ENCODE data around the gene WDFY4.

Gene WDFY4

DNA sequence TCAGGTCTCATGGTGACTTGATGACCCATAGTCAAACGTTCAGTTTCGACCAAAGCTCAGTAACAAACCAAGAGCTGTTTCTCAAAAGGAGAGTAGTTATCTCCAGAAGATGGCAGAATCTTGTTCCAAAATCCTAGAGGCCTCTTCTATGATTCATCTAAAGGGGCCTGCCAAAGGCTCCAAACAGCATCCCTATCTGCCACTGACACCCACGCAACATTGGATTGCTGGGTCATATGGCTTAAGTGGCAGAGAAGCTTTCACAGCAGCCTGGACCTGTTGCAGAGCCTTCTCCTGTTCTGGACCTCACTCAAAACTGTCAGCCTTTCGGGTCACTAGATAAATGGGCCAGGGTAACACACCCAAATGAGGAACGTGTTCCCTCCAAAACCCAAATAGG, 309.0 kb downstream of the WDFY4 start:
- Histone ChIP-seq H3K36me3 (ENCODE audit: control insufficient read depth, insufficient read depth, low read length) (no peaks in the 10 kb centered on the region), H3K27me3 (ENCODE audit: control insufficient read depth, insufficient read depth, low read length) (no peaks in the 10 kb centered on the region), H3K4me3 (ENCODE audit: low read depth, low read length) (no peak overlapping the region), H3K4me1 (ENCODE audit: control insufficient read depth, insufficient read depth, low read length) (no peaks in the 10 kb centered on the region), H3K9ac (ENCODE audit: low read depth, low read length) (no peak overlapping the region), H3K9me3 (ENCODE audit: control insufficient read depth, insufficient read depth, low read length) (no peaks in the 10 kb centered on the region)

DNA sequence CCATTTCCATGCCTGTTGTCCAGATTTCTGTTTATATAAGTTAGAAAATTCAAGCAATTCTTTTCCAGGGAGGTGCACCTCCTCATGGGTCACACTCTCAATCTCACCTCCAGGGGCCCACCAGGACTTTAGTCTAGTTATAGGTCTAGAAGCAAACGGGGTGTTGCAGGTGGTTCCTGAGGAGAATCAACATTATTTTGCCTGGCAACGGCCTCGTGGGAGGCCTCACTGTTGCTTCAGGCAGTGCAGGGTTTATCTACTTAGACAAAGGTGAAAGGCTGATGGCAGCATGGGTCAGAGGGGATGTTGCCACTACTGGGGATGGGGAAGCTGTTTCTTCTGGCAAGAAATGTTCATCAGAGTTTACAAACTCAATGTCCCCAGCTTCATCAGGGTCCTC, 311.7 kb downstream of the WDFY4 start:
- Histone ChIP-seq H3K9me3 (ENCODE audit: control insufficient read depth, insufficient read depth, low read length) (no peaks in the 10 kb centered on the region), H3K9ac (ENCODE audit: low read depth, low read length) (no peak overlapping the region), H3K36me3 (ENCODE audit: control insufficient read depth, insufficient read depth, low read length) (no peaks in the 10 kb centered on the region)

DNA sequence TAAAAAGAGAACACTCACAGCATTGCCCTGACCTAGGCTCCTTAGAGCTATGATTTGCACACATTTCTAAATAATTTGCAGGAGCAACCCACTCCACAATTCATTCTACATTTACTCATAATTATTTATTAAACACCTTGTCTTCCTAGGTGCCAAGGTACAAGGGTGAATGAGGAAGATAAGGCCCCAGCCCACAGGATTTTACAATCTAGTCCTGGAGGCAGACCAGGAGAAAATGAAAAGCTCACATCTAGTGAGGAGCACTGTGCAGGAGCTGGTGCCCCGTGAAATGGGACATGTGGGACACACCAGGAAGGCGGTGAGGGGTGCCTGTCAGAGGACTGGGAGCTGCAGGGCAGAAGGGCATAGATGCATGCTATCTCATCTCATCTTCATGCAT, 314.7 kb downstream of the WDFY4 start:
- H3K9me3 ChIP-seq (ENCODE audit: control insufficient read depth, insufficient read depth, low read length): no peaks in the 10 kb centered on the region
- H3K4me3 ChIP-seq (ENCODE audit: low read depth, low read length): no peak overlapping the region
- H3K9ac ChIP-seq (ENCODE audit: low read depth, low read length): no peak overlapping the region
- H3K36me3 ChIP-seq (ENCODE audit: control insufficient read depth, insufficient read depth, low read length): no peaks in the 10 kb centered on the region
- no peaks in the 10 kb centered on the region for H3K4me1 ChIP-seq (ENCODE audit: control insufficient read depth, insufficient read depth, low read length)
- H3K27me3 ChIP-seq (ENCODE audit: control insufficient read depth, insufficient read depth, low read length): no peaks in the 10 kb centered on the region

More for the DNA sequence above, 311.7 kb downstream of the WDFY4 start:
- H3K4me1 ChIP-seq (ENCODE audit: control insufficient read depth, insufficient read depth, low read length): no peaks in the 10 kb centered on the region
- no peak overlapping the region for H3K4me3 ChIP-seq (ENCODE audit: low read depth, low read length)
- no peaks in the 10 kb centered on the region for H3K27me3 ChIP-seq (ENCODE audit: control insufficient read depth, insufficient read depth, low read length)

DNA sequence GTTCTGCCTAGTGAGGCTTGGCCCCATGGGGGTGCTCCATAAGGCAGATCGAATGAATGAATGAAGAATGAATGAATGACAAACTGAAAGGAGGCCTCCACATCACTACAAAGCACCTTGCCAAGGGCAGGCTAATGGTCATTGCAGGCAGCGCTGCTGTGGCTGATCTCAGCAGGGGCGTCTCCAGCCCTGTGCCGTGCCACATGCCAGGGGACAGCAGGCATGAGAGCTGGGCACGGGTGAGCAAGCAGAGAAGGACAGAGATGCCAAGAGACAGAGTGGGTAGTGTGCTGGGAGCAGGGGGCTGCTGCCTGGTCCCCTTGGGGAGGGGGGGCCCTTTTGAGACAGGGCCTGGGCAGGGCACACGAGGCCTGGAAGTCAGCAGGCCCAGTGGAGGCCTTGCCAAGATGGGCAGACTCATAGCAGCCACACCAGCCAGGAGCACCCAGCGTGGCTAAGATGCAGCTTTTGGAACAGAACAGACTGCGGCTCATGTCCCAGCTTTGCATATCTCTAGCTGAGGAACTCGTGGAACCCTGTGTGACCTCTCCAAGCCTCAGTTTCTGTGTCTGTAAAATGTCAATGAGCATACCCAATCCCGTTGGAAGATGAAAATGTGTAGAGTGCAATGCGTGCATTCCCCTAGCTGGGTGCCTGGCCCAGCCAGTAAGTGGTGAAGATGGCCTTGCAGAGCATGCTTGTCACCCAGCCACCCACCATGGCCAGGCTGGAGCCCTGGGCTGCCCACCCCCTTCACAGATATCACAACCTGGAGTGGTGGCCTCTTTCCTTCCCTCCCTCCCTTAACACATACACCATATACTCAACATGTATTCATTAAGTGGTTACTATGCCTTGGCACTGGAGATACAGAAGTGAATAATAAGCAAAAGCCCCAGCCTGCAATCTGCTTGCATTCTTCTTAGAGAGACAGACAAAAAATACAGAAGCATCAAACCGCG, 316.0 kb downstream of the WDFY4 start:
- no peaks in the 10 kb centered on the region for H3K27me3 ChIP-seq (ENCODE audit: control insufficient read depth, insufficient read depth, low read length)
- H3K4me1 ChIP-seq (ENCODE audit: control insufficient read depth, insufficient read depth, low read length): no peaks in the 10 kb centered on the region
- H3K9me3 ChIP-seq (ENCODE audit: control insufficient read depth, insufficient read depth, low read length): no peaks in the 10 kb centered on the region
- H3K36me3 ChIP-seq (ENCODE audit: control insufficient read depth, insufficient read depth, low read length): no peaks in the 10 kb centered on the region
- no peak overlapping the region for H3K4me3 ChIP-seq (ENCODE audit: low read depth, low read length)
- H3K9ac ChIP-seq (ENCODE audit: low read depth, low read length): no peak overlapping the region

DNA sequence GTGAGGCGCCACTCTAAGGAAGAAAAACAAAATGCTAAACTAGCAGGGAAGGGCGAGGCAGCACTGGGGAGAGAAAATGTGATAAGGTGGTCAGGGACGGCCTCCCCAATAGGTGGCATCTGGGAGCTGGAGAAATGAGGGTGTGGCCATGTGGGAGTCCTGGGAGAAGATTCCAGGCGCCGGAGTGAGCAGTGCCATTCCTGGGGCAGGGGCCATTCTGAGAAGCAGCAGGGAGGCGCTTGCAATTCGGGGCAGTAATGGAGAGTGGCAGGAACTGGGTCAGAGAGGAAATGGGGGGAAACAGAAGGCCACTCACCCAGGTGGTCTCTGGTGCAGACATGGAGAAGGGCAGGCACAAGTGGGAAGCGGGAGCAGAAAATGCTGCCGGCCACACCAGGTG, 316.7 kb downstream of the WDFY4 start:
- H3K36me3 ChIP-seq (ENCODE audit: control insufficient read depth, insufficient read depth, low read length): no peaks in the 10 kb centered on the region
- no peak overlapping the region for H3K9ac ChIP-seq (ENCODE audit: low read depth, low read length)
- H3K4me3 ChIP-seq (ENCODE audit: low read depth, low read length): no peak overlapping the region
- no peaks in the 10 kb centered on the region for H3K4me1 ChIP-seq (ENCODE audit: control insufficient read depth, insufficient read depth, low read length)
- no peaks in the 10 kb centered on the region for H3K27me3 ChIP-seq (ENCODE audit: control insufficient read depth, insufficient read depth, low read length)
- H3K9me3 ChIP-seq (ENCODE audit: control insufficient read depth, insufficient read depth, low read length): no peaks in the 10 kb centered on the region

DNA sequence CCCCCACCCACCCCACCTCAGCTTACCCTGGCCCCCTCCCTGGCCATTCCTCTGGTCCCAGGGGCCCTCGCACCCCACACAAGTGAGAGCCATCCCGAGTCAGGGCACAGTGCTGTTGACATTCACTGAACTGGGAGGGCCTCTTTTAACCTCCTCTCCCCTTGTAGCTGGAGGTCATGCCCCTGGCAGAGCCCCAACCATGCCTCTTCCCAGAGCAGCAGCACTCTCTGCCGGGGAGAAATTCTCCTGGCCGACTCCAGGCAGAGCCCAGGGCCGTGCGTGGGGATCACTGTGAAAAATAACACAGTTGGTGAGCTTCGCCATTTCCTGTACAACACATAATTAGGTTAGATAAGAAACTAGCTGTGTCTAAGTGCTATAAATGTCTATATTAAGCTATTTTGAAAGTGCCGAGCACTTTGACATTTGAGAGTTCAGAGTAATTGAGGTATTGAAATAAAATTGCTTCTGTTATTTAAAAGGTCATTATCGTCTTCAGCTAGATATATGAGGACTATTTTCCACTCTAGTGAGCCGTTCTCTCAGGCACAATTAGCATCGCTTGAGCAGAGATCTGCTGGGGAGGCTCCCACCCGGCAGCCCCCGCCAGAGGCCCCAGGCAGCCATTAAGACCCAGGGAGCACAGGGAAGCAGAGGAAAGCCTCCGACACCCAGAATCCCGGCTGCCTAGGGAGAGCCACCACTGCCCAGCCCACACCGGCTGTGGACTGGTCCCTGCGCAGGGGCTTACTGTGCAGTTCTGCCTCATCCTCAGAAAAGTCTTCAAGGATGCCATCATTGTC, 317.4 kb downstream of the WDFY4 start:
- Histone ChIP-seq H3K36me3 (ENCODE audit: control insufficient read depth, insufficient read depth, low read length) (no peaks in the 10 kb centered on the region), H3K4me3 (ENCODE audit: low read depth, low read length) (no peak overlapping the region), H3K27me3 (ENCODE audit: control insufficient read depth, insufficient read depth, low read length) (no peaks in the 10 kb centered on the region), H3K9ac (ENCODE audit: low read depth, low read length) (no peak overlapping the region), H3K9me3 (ENCODE audit: control insufficient read depth, insufficient read depth, low read length) (no peaks in the 10 kb centered on the region), H3K4me1 (ENCODE audit: control insufficient read depth, insufficient read depth, low read length) (no peaks in the 10 kb centered on the region)

DNA sequence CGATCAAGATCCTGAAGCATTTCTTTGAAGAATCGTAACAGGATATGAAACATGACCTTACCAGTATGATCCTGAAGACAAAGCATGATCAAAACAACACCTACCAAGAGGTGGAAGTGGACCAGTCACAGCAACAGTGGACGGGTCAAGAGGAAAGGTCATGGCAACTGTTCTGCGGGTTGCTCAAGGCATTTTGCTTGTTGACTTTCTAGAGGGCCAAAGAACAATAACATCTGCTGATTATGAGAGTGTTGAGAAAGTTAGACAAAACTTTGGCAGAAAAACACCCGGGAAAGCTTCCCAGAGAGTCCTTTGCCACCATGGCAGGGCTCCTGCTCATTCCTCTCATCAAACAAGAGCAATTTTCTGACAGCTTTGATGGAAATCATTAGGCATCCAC, 320.6 kb downstream of the WDFY4 start:
- no peaks in the 10 kb centered on the region for H3K27me3 ChIP-seq (ENCODE audit: control insufficient read depth, insufficient read depth, low read length)
- no peaks in the 10 kb centered on the region for H3K4me1 ChIP-seq (ENCODE audit: control insufficient read depth, insufficient read depth, low read length)
- no peaks in the 10 kb centered on the region for H3K36me3 ChIP-seq (ENCODE audit: control insufficient read depth, insufficient read depth, low read length)
- H3K4me3 ChIP-seq (ENCODE audit: low read depth, low read length): no peak overlapping the region
- no peaks in the 10 kb centered on the region for H3K9me3 ChIP-seq (ENCODE audit: control insufficient read depth, insufficient read depth, low read length)
- no peak overlapping the region for H3K9ac ChIP-seq (ENCODE audit: low read depth, low read length)

DNA sequence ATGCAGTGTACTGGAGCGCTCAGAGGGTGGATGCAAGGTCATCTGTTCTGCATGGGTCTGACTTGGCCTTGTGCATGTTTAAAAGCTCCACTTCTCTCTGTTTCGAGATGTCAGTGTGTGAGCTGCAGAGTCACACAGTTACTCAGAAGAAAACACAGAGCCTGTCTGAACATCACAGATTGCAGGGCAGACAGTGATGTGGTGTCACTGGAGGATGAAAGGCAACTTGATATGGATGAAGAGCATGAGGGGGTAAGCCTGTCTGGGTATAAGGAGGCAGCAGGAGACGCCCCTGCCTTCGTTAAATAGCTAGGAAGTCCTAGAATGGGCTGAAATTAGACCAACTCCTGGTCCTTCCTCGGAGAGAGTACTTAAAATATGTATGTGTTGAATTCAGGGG, 322.5 kb downstream of the WDFY4 start:
- no peaks in the 10 kb centered on the region for H3K9me3 ChIP-seq (ENCODE audit: control insufficient read depth, insufficient read depth, low read length)

DNA sequence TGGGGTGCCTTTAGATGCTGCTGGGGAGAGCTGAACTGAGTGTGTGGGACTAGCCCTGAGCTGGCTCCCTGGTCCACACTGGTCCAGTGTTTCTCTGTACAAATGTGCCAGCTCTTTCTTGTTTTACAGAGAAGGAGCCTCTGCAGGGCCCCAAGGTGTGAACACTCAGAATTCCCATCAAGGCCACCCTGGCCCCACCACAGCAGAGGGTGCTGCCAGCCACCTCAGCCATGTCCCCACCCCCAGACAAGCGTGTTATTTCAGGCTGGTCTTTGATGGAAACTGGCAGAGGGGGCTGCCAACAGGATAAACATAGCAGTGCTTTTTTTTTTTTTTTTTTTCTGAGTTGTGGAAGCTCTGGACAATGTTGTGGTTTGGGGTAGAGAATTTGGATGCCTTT, 323.4 kb downstream of the WDFY4 start:
- H3K4me1 ChIP-seq (ENCODE audit: control insufficient read depth, insufficient read depth, low read length): no peaks in the 10 kb centered on the region
- H3K36me3 ChIP-seq (ENCODE audit: control insufficient read depth, insufficient read depth, low read length): no peaks in the 10 kb centered on the region
- H3K9me3 ChIP-seq (ENCODE audit: control insufficient read depth, insufficient read depth, low read length): no peaks in the 10 kb centered on the region
- H3K4me3 ChIP-seq (ENCODE audit: low read depth, low read length): no peak overlapping the region
- no peaks in the 10 kb centered on the region for H3K27me3 ChIP-seq (ENCODE audit: control insufficient read depth, insufficient read depth, low read length)
- no peak overlapping the region for H3K9ac ChIP-seq (ENCODE audit: low read depth, low read length)

More for the DNA sequence above, 322.5 kb downstream of the WDFY4 start:
- no peak overlapping the region for H3K4me3 ChIP-seq (ENCODE audit: low read depth, low read length)
- H3K9ac ChIP-seq (ENCODE audit: low read depth, low read length): no peak overlapping the region
- no peaks in the 10 kb centered on the region for H3K27me3 ChIP-seq (ENCODE audit: control insufficient read depth, insufficient read depth, low read length)
- H3K36me3 ChIP-seq (ENCODE audit: control insufficient read depth, insufficient read depth, low read length): no peaks in the 10 kb centered on the region
- no peaks in the 10 kb centered on the region for H3K4me1 ChIP-seq (ENCODE audit: control insufficient read depth, insufficient read depth, low read length)

DNA sequence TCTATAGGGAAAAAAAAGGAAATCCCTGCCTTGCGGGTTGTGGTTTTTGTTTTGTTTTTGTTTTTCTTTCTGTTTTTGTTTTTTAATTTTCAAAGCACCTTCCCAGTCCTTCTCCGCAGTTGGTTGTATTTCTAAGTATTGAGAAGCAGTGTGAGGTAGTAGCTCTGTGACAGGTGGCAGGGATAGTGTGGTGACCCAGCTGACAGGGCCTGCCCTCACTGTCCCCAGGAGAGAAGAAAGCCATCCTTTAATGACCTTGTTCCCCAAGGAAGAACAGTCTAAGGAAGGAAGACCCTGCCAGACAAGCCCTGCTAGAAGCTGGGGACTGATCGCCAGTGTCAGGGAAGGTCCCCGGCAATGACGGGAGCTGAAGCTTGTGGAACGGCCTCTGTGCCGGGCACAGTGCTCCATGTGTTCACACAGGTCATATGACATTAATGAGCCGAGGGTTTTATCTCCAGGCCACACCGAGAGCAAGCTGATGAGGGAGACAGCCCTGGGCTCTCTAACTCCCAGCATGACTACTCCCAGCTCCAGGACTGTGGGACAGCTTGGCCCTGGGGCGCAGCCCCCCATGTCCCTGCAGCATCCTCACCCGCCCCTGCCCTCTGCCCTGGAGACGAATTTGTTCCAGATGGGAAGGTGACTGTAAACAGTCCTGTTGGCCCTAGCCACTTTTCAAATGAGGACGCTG, 324.0 kb downstream of the WDFY4 start:
- Histone ChIP-seq H3K9me3 (ENCODE audit: control insufficient read depth, insufficient read depth, low read length) (no peaks in the 10 kb centered on the region), H3K9ac (ENCODE audit: low read depth, low read length) (no peak overlapping the region), H3K27me3 (ENCODE audit: control insufficient read depth, insufficient read depth, low read length) (no peaks in the 10 kb centered on the region), H3K4me3 (ENCODE audit: low read depth, low read length) (no peak overlapping the region), H3K4me1 (ENCODE audit: control insufficient read depth, insufficient read depth, low read length) (no peaks in the 10 kb centered on the region), H3K36me3 (ENCODE audit: control insufficient read depth, insufficient read depth, low read length) (no peaks in the 10 kb centered on the region)

DNA sequence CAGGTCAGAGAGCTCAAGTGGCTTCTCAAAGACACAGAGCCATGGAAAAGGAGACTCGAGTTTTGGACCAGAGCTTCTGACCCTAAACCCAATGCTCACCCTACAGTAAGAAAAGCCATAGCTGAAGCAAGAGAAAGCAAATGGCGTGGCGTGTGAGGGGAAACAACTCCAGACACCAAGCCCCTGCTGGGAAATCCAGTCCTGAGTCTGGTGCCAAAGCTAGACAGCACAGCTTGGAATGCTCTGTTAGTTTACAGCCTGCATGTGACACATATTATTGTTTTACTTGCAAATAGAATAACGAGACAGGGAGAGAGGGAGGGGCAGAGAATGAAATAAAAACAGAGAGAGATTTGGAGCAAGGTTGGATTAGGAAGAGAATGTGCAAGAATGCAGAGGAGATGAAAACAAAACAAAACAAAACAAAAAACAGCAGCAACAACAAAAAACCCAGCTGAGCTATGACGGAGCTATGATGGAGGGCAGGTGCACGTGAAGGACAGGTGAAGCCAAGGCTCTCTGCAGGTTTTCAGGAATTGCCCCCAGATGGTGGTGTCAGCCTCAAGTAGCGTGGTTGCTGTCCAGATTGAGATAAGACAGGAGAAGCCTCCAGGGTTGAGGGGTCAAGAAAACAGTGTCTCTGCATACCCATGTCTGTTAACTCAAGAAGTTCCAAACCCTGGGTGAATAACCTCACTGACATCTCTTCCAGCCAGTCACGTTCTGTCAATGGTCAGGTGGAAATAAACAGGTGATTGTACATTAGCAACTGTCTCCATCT, 324.7 kb downstream of the WDFY4 start:
- Histone ChIP-seq H3K9ac (ENCODE audit: low read depth, low read length) (no peak overlapping the region), H3K4me1 (ENCODE audit: control insufficient read depth, insufficient read depth, low read length) (no peaks in the 10 kb centered on the region), H3K4me3 (ENCODE audit: low read depth, low read length) (no peak overlapping the region), H3K9me3 (ENCODE audit: control insufficient read depth, insufficient read depth, low read length) (no peaks in the 10 kb centered on the region), H3K27me3 (ENCODE audit: control insufficient read depth, insufficient read depth, low read length) (no peaks in the 10 kb centered on the region), H3K36me3 (ENCODE audit: control insufficient read depth, insufficient read depth, low read length) (no peaks in the 10 kb centered on the region)

Data from iPS-15b (cell line).